Neutrophil (primary cell): ENCODE measurements around the gene RFC2.

ENCODE experiments used
- H3K27ac ChIP-seq: fragments of 200-600 bp; sonication (generic); 2 replicates; pipeline ENCODE4 v1.5.1; 2016; ENCODE audit warnings: mild to moderate bottlenecking, moderate library complexity
- H3K27me3 ChIP-seq: fragments of 200-600 bp; sonication (generic); 2 replicates; pipeline ENCODE4 v1.6.0; 2016; ENCODE audit warnings: mild to moderate bottlenecking
- H3K36me3 ChIP-seq: fragments of 200-600 bp; sonication (generic); 2 replicates; pipeline ENCODE4 v1.5.1; 2017
- H3K4me1 ChIP-seq, 2 experiments: fragments of 200-600 bp in 1 of 2; sonication (generic) in 1 of 2; 1 replicate in 1 of 2; 2 replicates in 1 of 2; pipeline versions ENCODE4 v1.5.1 to v1.6.1; 2013 to 2016; ENCODE audit warnings: low read depth in 1 of 2, low read length in 1 of 2, mild to moderate bottlenecking in 1 of 2, moderate library complexity in 1 of 2; ENCODE audit not compliant: control insufficient read depth in 1 of 2, insufficient read depth in 1 of 2
- H3K4me3 ChIP-seq, 2 experiments: fragments of 200-600 bp in 1 of 2; sonication (generic) in 1 of 2; 1 replicate in 1 of 2; 2 replicates in 1 of 2; pipeline ENCODE4 v1.5.1; 2013 to 2016; ENCODE audit warnings: low read depth in 1 of 2, low read length in 1 of 2, mild to moderate bottlenecking in 1 of 2, moderate library complexity in 1 of 2
- H3K9me3 ChIP-seq: fragments of 200-600 bp; sonication (generic); 2 replicates; pipeline ENCODE4 v1.5.1; 2016
- CTCF ChIP-seq: fragments of 200-600 bp; sonication (generic); IDR thresholded peaks from 2 replicates; pipeline ENCODE4 v1.5.1; 2016; ENCODE audit warnings: antibody characterized with exemption

RFC2 gene

DNA sequence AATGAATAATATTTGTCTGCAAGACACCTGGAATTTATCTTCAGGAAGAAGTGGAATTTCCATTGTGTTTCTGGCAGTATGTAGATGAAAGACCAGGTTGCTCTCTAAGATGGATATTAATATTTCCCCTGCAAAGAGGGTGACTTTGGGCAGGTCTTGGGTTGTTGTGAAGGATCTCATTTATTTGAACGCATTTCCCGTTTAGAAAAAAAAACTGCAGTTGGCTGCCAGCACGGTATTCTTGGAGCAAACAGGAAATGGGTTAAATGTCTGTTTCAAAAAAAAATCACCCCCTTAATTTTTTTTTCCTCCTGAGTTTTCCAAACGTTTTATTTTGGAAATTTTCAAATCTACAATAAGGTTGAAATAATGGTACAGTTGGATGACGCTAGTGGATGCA is 68.6 kb downstream of the RFC2 start:
- Histone ChIP-seq H3K4me1 (peaks cover 9 to 11% of the 10 kb centered on the region in 2 experiments), H3K27ac (peak overlapping the region; percentile 43), H3K4me3 (no peak overlapping the region), H3K9me3 (no peaks in the 10 kb centered on the region), H3K36me3 (peaks cover 59% of the 10 kb centered on the region), H3K27me3 (no peaks in the 10 kb centered on the region)
- no peak for TF ChIP-seq CTCF

- H3K36me3 ChIP-seq: peaks cover 53% of the 10 kb centered on the region
- H3K4me3 ChIP-seq: no peak overlapping the region
- H3K4me1 ChIP-seq: peaks cover 9 to 11% of the 10 kb centered on the region in 2 experiments
- no peaks in the 10 kb centered on the region for H3K27me3 ChIP-seq
- H3K27ac ChIP-seq: no peak overlapping the region
- no peak for TF ChIP-seq CTCF
- H3K9me3 ChIP-seq: no peaks in the 10 kb centered on the region
Measured at GRCh38 chr7:74185016-74185415, 69.2 kb downstream of the RFC2 start.

- H3K36me3 ChIP-seq: peaks cover 41% of the 10 kb centered on the region
Measured at GRCh38 chr7:74183653-74184450, 70.3 kb downstream of the RFC2 start.

DNA sequence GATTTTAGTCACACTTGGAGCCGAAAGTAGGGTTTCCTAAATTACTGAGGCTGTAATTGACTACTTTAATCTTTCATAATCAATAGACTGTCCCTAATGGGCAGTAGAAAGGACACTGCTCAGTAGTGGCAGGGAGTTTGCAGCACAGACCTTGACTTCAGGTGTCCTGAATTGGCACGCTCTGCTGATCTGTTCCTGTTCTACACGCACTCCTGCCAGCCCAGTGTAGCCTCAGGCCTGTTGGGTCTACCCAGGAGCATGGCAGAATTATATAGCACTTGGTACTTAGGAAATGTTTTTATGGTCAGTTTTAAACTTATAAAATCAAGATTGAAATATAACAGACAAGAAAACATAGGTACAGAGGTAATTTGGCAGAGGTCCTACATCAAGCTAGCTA is 71.1 kb downstream of the RFC2 start:
- peaks cover 34% of the 10 kb centered on the region for H3K36me3 ChIP-seq
- no peak overlapping the region for H3K4me3 ChIP-seq
- no peaks in the 10 kb centered on the region for H3K9me3 ChIP-seq
- no peak for TF ChIP-seq CTCF
- peaks cover 9 to 15% of the 10 kb centered on the region in 2 experiments for H3K4me1 ChIP-seq
- no peaks in the 10 kb centered on the region for H3K27me3 ChIP-seq
- H3K27ac ChIP-seq: peak overlapping the region; percentile 25

More at GRCh38 chr7:74183653-74184450, 70.3 kb downstream of the RFC2 start:
- H3K4me1 ChIP-seq: peaks cover 9 to 12% of the 10 kb centered on the region in 2 experiments
- no peak for TF ChIP-seq CTCF
- H3K27ac ChIP-seq: peak overlapping the region; percentile 25
- H3K27me3 ChIP-seq: no peaks in the 10 kb centered on the region
- no peak overlapping the region for H3K4me3 ChIP-seq
- no peaks in the 10 kb centered on the region for H3K9me3 ChIP-seq

DNA sequence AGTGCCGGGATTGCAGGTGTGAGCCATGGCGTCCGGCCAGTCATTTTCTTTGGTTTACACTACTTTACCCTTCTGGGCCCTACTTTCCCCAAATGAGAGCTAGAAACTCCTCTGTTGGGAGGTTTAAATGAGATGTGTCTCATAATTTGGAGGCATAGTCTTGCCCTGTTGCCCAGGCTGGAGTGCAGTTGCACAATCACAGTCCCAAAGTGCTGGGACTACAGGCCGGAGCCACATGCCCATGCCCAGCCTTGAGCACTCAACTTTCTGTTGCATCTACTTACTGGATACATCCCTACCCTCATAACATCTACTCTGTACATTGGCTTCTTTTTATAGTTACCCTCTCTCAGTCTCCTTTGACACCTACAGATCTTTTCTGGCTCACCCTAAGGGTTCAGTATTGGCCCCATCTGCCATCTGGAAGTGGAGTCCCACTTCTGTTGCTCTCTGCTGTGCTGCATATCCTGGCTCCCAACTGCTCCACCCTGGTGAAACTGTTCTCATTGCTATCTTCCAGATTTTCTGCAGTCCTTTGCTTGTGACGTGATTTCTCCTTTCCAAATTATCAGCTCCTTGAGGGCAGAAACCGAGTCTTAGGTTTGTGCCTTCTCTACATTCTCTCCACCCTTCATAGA is 71.6 kb downstream of the RFC2 start:
- Histone ChIP-seq H3K27ac (peak overlapping the region; percentile 25), H3K9me3 (no peaks in the 10 kb centered on the region), H3K4me3 (no peak overlapping the region), H3K36me3 (peaks cover 29% of the 10 kb centered on the region), H3K4me1 (peaks cover 11 to 15% of the 10 kb centered on the region in 2 experiments), H3K27me3 (no peaks in the 10 kb centered on the region)
- no peak for TF ChIP-seq CTCF
